Mesothelial cell of epicardium (in vitro differentiated cells): ENCODE data around the gene ACADSB. TPM values are rescaled to one million over a fixed set of nuclear protein-coding genes. Genes with fewer than 3 reads are reported as not detected.

Experiments used
- DNase-seq, 2 experiments: peaks; one replicate each; pipeline ENCODE4 v3.0.0; 2021; ENCODE audit warnings: low spot score in 2 of 2; ENCODE audit not compliant: unreplicated experiment in 2 of 2
- H3K27ac Mint-ChIP-seq: 2 replicates; pipeline ENCODE4 v1.8.0; 2021; ENCODE audit warnings: mixed read lengths
- H3K27me3 Mint-ChIP-seq: 2 replicates; pipeline ENCODE4 v1.8.0; 2021; ENCODE audit warnings: low read depth, mixed read lengths
- H3K36me3 Mint-ChIP-seq: 2 replicates; pipeline ENCODE4 v1.8.0; 2021; ENCODE audit warnings: mixed read lengths
- H3K4me1 Mint-ChIP-seq: 2 replicates; pipeline ENCODE4 v1.8.0; 2021; ENCODE audit warnings: mixed read lengths
- H3K4me3 Mint-ChIP-seq: 2 replicates; pipeline ENCODE4 v1.8.0; 2021; ENCODE audit warnings: mild to moderate bottlenecking, moderate library complexity, mixed read lengths
- H3K9me3 Mint-ChIP-seq: 2 replicates; pipeline ENCODE4 v1.8.0; 2021; ENCODE audit warnings: mixed read lengths
- total RNA-seq: library from RNA; stranded (reverse); gene quantifications from 3 replicates; pipeline ENCODE4 v1.2.1, GENCODE V29; 2021
- TF ChIP-seq, protein P1 (sequence below): fragments of 200-600 bp; sonication (generic); IDR thresholded peaks from one replicate; pipeline ENCODE4 v1.5.0; 2021; ENCODE audit warnings: antibody characterized with exemption; ENCODE audit not compliant: unreplicated experiment

Gene ACADSB
- total RNA-seq, 1 donor from 2014 or later, result 21.3 TPM

DNA sequence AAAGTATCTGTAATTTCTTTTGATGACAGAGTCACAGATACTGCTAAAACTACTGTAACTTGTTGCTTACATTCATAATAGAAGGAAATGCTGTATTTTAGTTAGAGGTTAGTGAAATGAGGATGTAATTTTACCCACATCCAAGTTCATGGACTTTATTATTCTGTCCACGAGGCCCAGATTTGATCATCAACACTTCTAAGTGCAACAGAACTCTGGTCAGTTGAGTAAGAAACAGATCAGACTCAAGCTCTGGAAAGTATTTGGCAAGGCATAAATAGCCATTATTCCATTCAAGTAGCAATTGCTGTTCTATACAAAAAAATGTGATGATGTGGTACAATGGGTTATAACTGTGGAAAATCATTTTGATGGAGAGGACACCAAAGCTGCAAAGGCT is 22.3 kb downstream of the ACADSB start:
- Mint-ChIP-seq H3K4me3 (no peak overlapping the region), H3K9me3 (no peaks in the 10 kb centered on the region), H3K36me3 (peaks cover 10% of the 10 kb centered on the region), H3K27ac (no peak overlapping the region), H3K4me1 (no peaks in the 10 kb centered on the region), H3K27me3 (no peaks in the 10 kb centered on the region)
- TF ChIP-seq, protein P1, sequence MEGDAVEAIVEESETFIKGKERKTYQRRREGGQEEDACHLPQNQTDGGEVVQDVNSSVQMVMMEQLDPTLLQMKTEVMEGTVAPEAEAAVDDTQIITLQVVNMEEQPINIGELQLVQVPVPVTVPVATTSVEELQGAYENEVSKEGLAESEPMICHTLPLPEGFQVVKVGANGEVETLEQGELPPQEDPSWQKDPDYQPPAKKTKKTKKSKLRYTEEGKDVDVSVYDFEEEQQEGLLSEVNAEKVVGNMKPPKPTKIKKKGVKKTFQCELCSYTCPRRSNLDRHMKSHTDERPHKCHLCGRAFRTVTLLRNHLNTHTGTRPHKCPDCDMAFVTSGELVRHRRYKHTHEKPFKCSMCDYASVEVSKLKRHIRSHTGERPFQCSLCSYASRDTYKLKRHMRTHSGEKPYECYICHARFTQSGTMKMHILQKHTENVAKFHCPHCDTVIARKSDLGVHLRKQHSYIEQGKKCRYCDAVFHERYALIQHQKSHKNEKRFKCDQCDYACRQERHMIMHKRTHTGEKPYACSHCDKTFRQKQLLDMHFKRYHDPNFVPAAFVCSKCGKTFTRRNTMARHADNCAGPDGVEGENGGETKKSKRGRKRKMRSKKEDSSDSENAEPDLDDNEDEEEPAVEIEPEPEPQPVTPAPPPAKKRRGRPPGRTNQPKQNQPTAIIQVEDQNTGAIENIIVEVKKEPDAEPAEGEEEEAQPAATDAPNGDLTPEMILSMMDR, result no peak
- no peak for DNase-seq

DNA sequence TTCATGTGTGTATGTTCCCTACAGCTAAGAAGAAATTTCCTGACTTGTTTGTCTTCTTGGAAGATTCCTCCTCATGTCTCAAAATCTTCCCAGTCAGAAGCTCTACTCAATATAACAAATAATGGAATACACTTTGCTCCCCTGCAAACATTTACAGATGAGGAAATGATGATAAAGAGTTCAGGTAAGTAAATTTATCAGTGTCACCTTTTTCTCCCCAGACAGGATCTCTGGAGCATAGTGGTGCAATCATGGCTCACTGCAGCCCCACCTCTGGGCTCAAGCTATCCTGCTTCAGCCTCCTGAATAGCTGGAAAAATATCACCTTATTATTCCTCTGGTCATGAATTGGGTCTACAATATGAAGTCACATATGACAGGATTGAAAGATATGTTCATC is 25.5 kb downstream of the ACADSB start:
- TF ChIP-seq, protein P1, result no peak
- H3K27ac Mint-ChIP-seq, result no peak overlapping the region
- no peaks in the 10 kb centered on the region for H3K9me3 Mint-ChIP-seq
- no peaks in the 10 kb centered on the region for H3K4me1 Mint-ChIP-seq
- H3K27me3 Mint-ChIP-seq, result no peaks in the 10 kb centered on the region
- no peak for DNase-seq
- H3K4me3 Mint-ChIP-seq, result no peak overlapping the region
- H3K36me3 Mint-ChIP-seq, result peaks cover 10% of the 10 kb centered on the region

DNA sequence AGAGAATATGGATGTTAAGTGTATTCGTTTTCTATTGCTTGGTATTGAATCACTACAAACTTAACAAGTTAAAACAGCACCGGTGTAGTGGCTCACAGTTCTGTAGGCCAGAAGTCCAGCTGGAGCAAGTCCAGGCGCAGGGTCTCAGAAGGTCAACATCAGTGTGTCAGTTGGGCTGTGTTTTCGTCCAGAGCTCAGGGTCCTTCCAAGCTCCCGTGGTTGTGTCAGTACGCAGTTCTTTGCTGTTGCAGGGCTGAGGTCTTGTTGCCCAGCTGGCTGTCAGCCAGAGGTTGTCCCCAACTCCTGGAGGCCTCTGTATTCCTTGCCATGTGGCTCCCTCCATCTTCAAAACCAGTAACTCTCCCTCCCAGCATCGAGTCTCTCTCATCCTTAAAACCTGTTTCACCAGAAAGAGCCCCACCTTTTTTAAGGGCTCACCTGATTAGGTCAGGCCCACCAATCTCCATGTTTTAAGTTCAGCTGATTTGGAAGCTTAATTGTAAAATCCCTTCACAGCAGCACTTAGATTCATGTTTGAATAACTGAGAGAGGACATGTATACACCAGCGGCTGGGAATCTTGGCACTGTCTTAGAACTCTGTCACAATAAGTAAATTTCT is 26.8 kb downstream of the ACADSB start:
- no peak for DNase-seq
- H3K27me3 Mint-ChIP-seq, result no peaks in the 10 kb centered on the region
- no peak overlapping the region for H3K4me3 Mint-ChIP-seq
- TF ChIP-seq, protein P1, result no peak
- H3K4me1 Mint-ChIP-seq, result no peaks in the 10 kb centered on the region
- peaks cover 10% of the 10 kb centered on the region for H3K36me3 Mint-ChIP-seq
- no peak overlapping the region for H3K27ac Mint-ChIP-seq
- H3K9me3 Mint-ChIP-seq, result no peaks in the 10 kb centered on the region

DNA sequence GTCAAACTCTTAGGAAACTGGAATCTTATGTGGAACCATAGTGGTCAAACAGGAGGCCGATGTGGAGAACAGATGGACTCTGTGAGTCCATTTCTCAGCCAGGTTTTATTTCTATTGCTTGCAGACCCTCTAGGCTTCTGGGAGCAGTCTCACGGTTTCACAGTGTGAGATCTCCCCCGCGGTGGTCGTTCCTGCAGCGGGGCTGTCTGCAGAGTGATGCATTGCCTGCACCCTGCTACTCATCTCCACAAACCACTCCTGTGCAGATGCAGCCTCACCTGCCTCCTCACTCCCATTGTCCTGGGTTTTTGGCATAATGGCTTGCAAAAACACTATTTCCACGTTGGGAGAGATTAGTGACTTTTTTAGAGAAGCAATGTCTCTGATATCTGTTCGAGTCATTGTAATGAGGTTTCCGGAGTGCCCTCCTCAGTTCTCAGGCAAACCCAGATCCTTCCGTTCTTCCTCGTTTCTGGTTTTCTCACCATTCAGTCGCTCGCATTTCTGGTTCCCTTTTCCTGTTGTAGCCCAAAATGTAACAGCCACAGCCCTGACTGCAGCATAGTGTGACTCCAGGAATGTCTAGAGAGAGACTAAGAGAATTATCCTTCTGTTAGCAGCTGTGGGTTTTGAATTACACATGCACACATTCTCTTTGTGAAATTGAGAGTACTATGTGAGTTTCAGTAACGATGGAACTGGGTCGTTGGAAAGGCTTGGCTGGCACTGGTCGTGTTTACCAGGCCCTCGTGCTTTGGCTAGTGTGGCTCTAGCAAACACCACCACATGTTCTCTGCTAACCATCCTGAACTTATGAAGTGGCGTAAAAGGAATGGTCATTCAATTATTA is 30.2 kb downstream of the ACADSB start:
- H3K36me3 Mint-ChIP-seq, result peaks cover 9% of the 10 kb centered on the region
- no peaks in the 10 kb centered on the region for H3K9me3 Mint-ChIP-seq
- no peak overlapping the region for H3K4me3 Mint-ChIP-seq
- H3K4me1 Mint-ChIP-seq, result no peaks in the 10 kb centered on the region
- no peaks in the 10 kb centered on the region for H3K27me3 Mint-ChIP-seq
- no peak for DNase-seq
- H3K27ac Mint-ChIP-seq, result no peak overlapping the region
- TF ChIP-seq, protein P1, result no peak

DNA sequence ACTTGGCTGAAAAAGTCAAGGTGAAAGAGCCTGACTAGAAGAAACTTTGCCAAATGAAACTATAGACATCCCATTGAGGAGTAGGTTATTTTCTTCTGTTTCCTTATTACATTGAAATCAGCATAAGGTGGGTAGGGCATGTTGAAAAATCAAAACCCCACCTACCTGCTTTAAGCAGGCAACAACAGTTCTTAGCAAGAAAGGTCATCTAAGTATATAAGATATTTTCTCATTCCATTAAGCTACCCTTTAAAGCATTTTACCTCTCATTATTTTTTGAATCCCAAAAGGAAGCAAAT is 30.8 kb downstream of the ACADSB start:
- DNase-seq, result no peak
- Mint-ChIP-seq H3K27me3 (no peaks in the 10 kb centered on the region), H3K27ac (no peak overlapping the region), H3K4me1 (no peaks in the 10 kb centered on the region), H3K9me3 (no peaks in the 10 kb centered on the region), H3K4me3 (no peak overlapping the region), H3K36me3 (peaks cover 8% of the 10 kb centered on the region)
- TF ChIP-seq, protein P1, result no peak
